ENCODE measurements around the gene DDX17. TPM values are rescaled to one million over a fixed set of nuclear protein-coding genes. Genes with fewer than 3 reads are reported as not detected.

Gene DDX17
- total RNA-seq, 2 donors from 2014 or later: 507 to 621 TPM

GRCh38 chr22:38453066-38453672, 52.9 kb downstream of the DDX17 start:
- Histone ChIP-seq H3K36me3 (ENCODE audit: control insufficient read depth, insufficient read depth, low read length) (no peaks in the 10 kb centered on the region), H3K27ac (ENCODE audit: low read depth, low read length) (no peak overlapping the region), H3K4me1 (ENCODE audit: control insufficient read depth, insufficient read depth, low read length) (no peaks in the 10 kb centered on the region), H3K27me3 (ENCODE audit: control insufficient read depth, insufficient read depth, low read length, poor library complexity, severe bottlenecking) (peaks cover 73% of the 10 kb centered on the region), H3K9me3 (ENCODE audit: control insufficient read depth, low read length) (no peaks in the 10 kb centered on the region), H3K4me3 (ENCODE audit: low read length) (no peak overlapping the region), H3K9ac (ENCODE audit: extremely low read depth, low read length, poor library complexity, severe bottlenecking) (no peak overlapping the region)
- H3K4me1 Mint-ChIP-seq: peaks cover 5% of the 10 kb centered on the region
- WGBS, 2 experiments (ENCODE audit: insufficient coverage in 1 of 2, insufficient read length in 1 of 2): 84 to 90% methylated on average over 8 to 11 of the region's 11 CpGs
- TF ChIP-seq, protein P1, sequence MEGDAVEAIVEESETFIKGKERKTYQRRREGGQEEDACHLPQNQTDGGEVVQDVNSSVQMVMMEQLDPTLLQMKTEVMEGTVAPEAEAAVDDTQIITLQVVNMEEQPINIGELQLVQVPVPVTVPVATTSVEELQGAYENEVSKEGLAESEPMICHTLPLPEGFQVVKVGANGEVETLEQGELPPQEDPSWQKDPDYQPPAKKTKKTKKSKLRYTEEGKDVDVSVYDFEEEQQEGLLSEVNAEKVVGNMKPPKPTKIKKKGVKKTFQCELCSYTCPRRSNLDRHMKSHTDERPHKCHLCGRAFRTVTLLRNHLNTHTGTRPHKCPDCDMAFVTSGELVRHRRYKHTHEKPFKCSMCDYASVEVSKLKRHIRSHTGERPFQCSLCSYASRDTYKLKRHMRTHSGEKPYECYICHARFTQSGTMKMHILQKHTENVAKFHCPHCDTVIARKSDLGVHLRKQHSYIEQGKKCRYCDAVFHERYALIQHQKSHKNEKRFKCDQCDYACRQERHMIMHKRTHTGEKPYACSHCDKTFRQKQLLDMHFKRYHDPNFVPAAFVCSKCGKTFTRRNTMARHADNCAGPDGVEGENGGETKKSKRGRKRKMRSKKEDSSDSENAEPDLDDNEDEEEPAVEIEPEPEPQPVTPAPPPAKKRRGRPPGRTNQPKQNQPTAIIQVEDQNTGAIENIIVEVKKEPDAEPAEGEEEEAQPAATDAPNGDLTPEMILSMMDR (conservative IDR thresholded peaks at IDR 0.05): no peak
- peaks cover 81% of the 10 kb centered on the region for H3K27me3 Mint-ChIP-seq (ENCODE audit: insufficient read depth)
- H3K27ac Mint-ChIP-seq: no peak overlapping the region
- DNase-seq: no peak
- no peaks in the 10 kb centered on the region for H3K36me3 Mint-ChIP-seq (ENCODE audit: low read depth)
- H3K9me3 Mint-ChIP-seq: no peaks in the 10 kb centered on the region
- no peak overlapping the region for H3K4me3 Mint-ChIP-seq

DNA sequence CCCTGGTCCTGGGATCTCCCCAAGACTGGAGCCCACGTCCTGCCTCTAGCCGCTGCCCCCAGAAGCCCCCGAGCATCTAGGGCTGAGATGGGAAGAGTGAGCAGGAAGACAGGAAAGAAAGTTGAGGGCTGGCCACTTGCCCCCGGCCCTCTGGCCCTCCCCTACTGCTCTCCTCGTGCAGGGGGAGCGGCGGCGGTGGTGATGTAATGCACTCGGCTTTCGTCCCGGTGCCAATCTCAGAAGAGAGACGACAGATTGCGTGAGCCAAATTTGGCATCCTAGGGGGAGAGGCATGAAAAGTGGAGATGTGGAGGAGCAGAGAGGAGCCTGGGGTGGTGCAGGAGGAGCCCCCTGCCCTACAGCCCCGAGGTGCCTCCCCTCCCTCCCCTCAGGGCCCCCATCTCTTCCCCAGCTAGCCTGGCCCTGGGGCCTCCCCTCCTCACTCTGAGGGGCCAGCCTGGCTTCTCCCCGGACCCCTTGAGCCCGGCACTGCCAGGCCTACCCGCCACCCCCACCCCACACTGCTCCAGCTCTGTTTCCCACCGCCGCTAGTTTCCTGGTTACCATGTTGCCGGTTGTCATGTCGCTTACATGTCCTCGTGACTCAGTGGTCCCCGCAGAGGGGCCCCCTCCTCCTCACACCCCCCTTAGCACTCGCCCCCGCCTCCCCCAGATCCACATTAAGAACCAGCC, 53.6 kb downstream of the DDX17 start:
- Mint-ChIP-seq H3K27ac (no peak overlapping the region), H3K36me3 (ENCODE audit: low read depth) (no peaks in the 10 kb centered on the region), H3K9me3 (no peaks in the 10 kb centered on the region), H3K27me3 (ENCODE audit: insufficient read depth) (peaks cover 74% of the 10 kb centered on the region), H3K4me1 (peaks cover 5% of the 10 kb centered on the region), H3K4me3 (no peak overlapping the region)
- no peak overlapping the region for H3K27ac ChIP-seq (ENCODE audit: low read depth, low read length)
- peak; percentile 57 for DNase-seq
- TF ChIP-seq, protein P1 (conservative IDR thresholded peaks at IDR 0.05): no peak
- H3K36me3 ChIP-seq (ENCODE audit: control insufficient read depth, insufficient read depth, low read length): no peaks in the 10 kb centered on the region
- no peaks in the 10 kb centered on the region for H3K9me3 ChIP-seq (ENCODE audit: control insufficient read depth, low read length)
- WGBS, 2 experiments (ENCODE audit: insufficient coverage in 1 of 2, insufficient read length in 1 of 2): 55 to 72% methylated on average over 10 to 25 of the region's 25 CpGs
- peaks cover 69% of the 10 kb centered on the region for H3K27me3 ChIP-seq (ENCODE audit: control insufficient read depth, insufficient read depth, low read length, poor library complexity, severe bottlenecking)
- no peak overlapping the region for H3K4me3 ChIP-seq (ENCODE audit: low read length)
- H3K4me1 ChIP-seq (ENCODE audit: control insufficient read depth, insufficient read depth, low read length): no peaks in the 10 kb centered on the region
- no peak overlapping the region for H3K9ac ChIP-seq (ENCODE audit: extremely low read depth, low read length, poor library complexity, severe bottlenecking)

DNA sequence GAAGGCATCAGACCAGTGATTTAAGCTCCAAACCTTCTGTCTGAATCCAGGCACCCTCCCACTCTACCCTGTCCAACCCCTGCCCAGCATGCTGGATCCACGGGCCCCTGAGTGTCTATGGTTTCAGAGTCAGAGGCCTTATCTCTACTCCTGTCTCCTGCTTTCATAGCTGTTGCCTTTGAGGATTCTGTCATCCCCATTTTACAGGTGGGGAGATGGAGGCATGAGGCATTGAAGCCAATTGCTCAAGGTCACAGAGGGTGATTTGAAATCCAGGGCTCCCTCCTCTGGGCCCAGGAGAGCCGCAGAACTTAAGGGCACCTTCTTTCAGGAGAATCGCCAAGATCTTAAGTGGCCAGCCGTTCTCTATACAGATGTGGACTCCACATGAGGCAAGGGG, 54.2 kb downstream of the DDX17 start:
- DNase-seq: no peak
- Mint-ChIP-seq H3K4me1 (peaks cover 5% of the 10 kb centered on the region), H3K27ac (no peak overlapping the region), H3K36me3 (ENCODE audit: low read depth) (no peaks in the 10 kb centered on the region), H3K4me3 (no peak overlapping the region), H3K27me3 (ENCODE audit: insufficient read depth) (peaks cover 68% of the 10 kb centered on the region), H3K9me3 (no peaks in the 10 kb centered on the region)
- Histone ChIP-seq H3K4me3 (ENCODE audit: low read length) (no peak overlapping the region), H3K9me3 (ENCODE audit: control insufficient read depth, low read length) (no peaks in the 10 kb centered on the region), H3K9ac (ENCODE audit: extremely low read depth, low read length, poor library complexity, severe bottlenecking) (no peak overlapping the region), H3K27ac (ENCODE audit: low read depth, low read length) (no peak overlapping the region), H3K36me3 (ENCODE audit: control insufficient read depth, insufficient read depth, low read length) (no peaks in the 10 kb centered on the region), H3K4me1 (ENCODE audit: control insufficient read depth, insufficient read depth, low read length) (no peaks in the 10 kb centered on the region), H3K27me3 (ENCODE audit: control insufficient read depth, insufficient read depth, low read length, poor library complexity, severe bottlenecking) (peaks cover 63% of the 10 kb centered on the region)
- 91% methylated on average over 4 of the region's 4 CpGs; no CpG with 5 or more reads in 1 of the 2 experiments for WGBS, 2 experiments (ENCODE audit: insufficient coverage in 1 of 2, insufficient read length in 1 of 2)
- TF ChIP-seq, protein P1 (conservative IDR thresholded peaks at IDR 0.05): no peak

All from endodermal cell (in vitro differentiated cells).